ENCODE measurements around the gene LMX1B. TPM values are rescaled to one million over a fixed set of nuclear protein-coding genes. Genes with fewer than 3 reads are reported as not detected.

The LMX1B gene
- total RNA-seq, 1 experiment from 2014 or later, result not detected

DNA sequence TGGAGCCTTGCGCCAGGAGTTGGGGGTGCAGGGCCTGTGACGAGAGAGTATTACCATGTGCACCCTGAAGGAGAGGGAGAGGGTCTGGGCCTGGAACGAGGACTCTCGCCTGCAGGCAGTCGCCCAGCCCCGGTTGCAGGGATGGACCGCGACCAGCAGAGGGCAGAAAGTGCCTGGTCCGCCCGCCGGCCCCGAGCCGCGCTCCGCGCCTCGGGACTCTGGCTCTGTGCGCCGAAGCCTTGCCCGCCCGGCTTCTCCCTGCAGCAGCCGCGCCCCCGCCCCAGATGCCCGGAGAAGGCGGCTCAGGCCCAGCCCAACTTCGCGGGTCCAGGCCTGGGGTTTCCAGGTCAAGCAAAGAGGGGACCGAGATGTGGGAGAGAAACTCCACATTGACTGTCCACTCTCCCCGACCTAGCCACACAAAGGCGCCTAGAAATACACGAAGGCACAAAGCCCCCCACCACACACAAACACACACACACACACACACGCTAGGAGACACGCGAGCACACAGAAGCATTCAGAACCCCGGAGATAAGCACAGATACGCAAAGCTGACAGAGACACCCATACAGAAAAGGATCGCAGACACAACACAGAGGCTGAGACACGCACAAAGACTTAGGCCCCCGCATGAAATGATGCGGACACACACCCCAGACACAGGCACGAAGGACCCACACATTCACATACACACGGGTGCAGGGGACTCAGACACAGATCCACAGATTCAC lies 2.0 kb upstream of the LMX1B start:
- Mint-ChIP-seq H3K9me3 (ENCODE audit: low read depth, unreplicated experiment) (no peaks in the 10 kb centered on the region), H3K4me3 (ENCODE audit: low read depth, unreplicated experiment) (no peak overlapping the region), H3K36me3 (ENCODE audit: insufficient read depth, unreplicated experiment) (peaks cover 12% of the 10 kb centered on the region), H3K4me1 (ENCODE audit: low read depth, unreplicated experiment) (peaks cover 8% of the 10 kb centered on the region), H3K27ac (ENCODE audit: unreplicated experiment) (no peak overlapping the region), H3K27me3 (ENCODE audit: unreplicated experiment) (peaks cover 52% of the 10 kb centered on the region)
- intact Hi-C loops (cut with micrococcal nuclease; ENCODE audit: unreplicated experiment), result loop anchor here (2.0 to 5.0 kb wide), 2 partner anchors 76 to 169 kb away; no protein-coding TSS in a partner anchor
- BruUV-seq (replicated peaks), result no TSS peak
- CTCF ChIA-PET, result interaction anchor here (0.7 to 1.2 kb wide), 2 partner anchors 79 kb away, joined by 3 read pairs; no protein-coding TSS in a partner anchor
- DNase-seq, result peak; percentile 81
- TF ChIP-seq, protein P1, sequence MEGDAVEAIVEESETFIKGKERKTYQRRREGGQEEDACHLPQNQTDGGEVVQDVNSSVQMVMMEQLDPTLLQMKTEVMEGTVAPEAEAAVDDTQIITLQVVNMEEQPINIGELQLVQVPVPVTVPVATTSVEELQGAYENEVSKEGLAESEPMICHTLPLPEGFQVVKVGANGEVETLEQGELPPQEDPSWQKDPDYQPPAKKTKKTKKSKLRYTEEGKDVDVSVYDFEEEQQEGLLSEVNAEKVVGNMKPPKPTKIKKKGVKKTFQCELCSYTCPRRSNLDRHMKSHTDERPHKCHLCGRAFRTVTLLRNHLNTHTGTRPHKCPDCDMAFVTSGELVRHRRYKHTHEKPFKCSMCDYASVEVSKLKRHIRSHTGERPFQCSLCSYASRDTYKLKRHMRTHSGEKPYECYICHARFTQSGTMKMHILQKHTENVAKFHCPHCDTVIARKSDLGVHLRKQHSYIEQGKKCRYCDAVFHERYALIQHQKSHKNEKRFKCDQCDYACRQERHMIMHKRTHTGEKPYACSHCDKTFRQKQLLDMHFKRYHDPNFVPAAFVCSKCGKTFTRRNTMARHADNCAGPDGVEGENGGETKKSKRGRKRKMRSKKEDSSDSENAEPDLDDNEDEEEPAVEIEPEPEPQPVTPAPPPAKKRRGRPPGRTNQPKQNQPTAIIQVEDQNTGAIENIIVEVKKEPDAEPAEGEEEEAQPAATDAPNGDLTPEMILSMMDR (IDR thresholded peaks at IDR 0.05; ENCODE audit: unreplicated experiment), result peak; percentile 73

DNA sequence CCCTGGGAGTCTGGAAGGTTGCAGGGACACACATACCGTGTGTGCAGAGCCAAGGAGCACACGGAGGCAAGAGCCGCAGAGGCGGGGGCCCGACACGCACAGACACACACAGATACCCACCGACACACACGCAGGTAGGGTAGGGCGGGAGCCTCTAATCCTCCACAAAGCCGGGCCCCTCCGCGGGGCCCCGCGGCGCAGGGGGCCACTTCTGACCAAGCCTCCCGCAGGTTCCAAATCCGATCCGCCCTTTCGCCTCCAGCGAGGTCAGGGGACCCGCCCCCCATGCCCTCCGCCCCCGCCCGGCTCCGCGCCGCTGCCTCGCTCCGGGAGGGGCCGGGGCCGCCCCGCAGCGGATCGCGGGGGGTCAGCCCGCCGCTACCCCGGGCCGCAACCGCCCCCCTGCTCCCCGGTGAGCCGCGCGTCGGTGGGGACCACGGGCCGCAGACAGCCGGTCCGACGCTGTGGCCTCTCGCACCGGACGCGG lies 1.4 kb upstream of the LMX1B start:
- no peak for DNase-seq
- no peak overlapping the region for H3K27ac Mint-ChIP-seq (ENCODE audit: unreplicated experiment)
- peaks cover 12% of the 10 kb centered on the region for H3K36me3 Mint-ChIP-seq (ENCODE audit: insufficient read depth, unreplicated experiment)
- no peaks in the 10 kb centered on the region for H3K9me3 Mint-ChIP-seq (ENCODE audit: low read depth, unreplicated experiment)
- TF ChIP-seq, protein P1 (IDR thresholded peaks at IDR 0.05; ENCODE audit: unreplicated experiment), result no peak
- no TSS peak for BruUV-seq (replicated peaks)
- H3K4me1 Mint-ChIP-seq (ENCODE audit: low read depth, unreplicated experiment), result peaks cover 8% of the 10 kb centered on the region
- CTCF ChIA-PET, result interaction anchor here (1.2 kb wide), 1 partner anchor 78 kb away, joined by 3 read pairs; no protein-coding TSS in a partner anchor
- H3K4me3 Mint-ChIP-seq (ENCODE audit: low read depth, unreplicated experiment), result peak overlapping the region; percentile 47
- peaks cover 58% of the 10 kb centered on the region for H3K27me3 Mint-ChIP-seq (ENCODE audit: unreplicated experiment)
- intact Hi-C loops (cut with micrococcal nuclease; ENCODE audit: unreplicated experiment), result loop anchor here (5.0 kb wide), 1 partner anchor 75 kb away; no protein-coding TSS in a partner anchor

DNA sequence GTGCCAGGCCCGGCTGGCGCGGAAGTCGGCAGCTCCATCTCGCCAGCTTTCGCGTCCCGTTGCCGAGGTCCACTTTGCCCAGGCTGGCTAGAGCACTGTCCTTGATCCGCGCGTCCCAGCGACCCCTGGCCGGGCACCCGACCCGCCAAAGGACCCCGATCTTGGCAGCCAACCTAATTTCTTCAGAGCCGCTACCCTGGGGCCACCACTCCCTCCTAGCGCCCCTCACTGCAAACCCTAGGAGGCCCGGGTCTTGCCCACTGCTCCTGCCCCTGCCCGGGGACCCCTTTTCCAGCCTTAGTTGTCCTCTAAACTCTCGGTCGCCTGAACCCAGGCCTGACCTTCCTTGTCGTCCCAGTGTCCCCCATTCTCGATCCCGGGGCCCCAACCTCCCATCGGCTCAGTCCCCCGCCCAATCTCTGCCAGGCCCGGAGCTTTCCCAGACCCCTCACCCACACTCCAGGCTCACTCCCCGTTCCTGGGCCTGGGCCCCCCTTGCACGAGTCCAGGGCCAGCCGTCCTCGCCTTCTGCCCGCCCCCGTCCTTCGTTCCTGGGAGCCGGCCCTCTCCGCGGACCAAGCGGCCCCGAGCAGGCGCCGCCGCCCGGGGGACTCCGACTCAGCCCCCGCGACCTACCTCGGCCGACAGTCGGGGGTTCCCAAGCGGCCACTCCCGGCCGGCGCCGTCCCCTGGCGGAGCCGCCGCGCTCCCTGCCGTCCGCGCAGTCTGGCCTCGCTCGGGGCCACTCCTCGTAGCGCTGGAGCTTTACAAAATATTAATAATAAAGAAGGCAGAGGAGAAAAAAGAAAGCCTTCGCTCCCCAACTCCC lies 701 bp upstream of the LMX1B start:
- peak overlapping the region; percentile 47 for H3K4me3 Mint-ChIP-seq (ENCODE audit: low read depth, unreplicated experiment)
- H3K27me3 Mint-ChIP-seq (ENCODE audit: unreplicated experiment), result peaks cover 62% of the 10 kb centered on the region

GRCh38 chr9:126614088-126614454 lies 343 bp downstream of the LMX1B start:
- DNase-seq, result peak; percentile 16
- BruUV-seq (replicated peaks), result no TSS peak
- H3K27me3 Mint-ChIP-seq (ENCODE audit: unreplicated experiment), result peaks cover 61% of the 10 kb centered on the region
- peaks cover 8% of the 10 kb centered on the region for H3K4me1 Mint-ChIP-seq (ENCODE audit: low read depth, unreplicated experiment)
- TF ChIP-seq, protein P1 (IDR thresholded peaks at IDR 0.05; ENCODE audit: unreplicated experiment), result no peak
- peak overlapping the region; percentile 47 for H3K4me3 Mint-ChIP-seq (ENCODE audit: low read depth, unreplicated experiment)
- H3K36me3 Mint-ChIP-seq (ENCODE audit: insufficient read depth, unreplicated experiment), result peaks cover 12% of the 10 kb centered on the region
- intact Hi-C loops (cut with micrococcal nuclease; ENCODE audit: unreplicated experiment), result loop anchor here (5.0 kb wide), 1 partner anchor 73 kb away; no protein-coding TSS in a partner anchor
- CTCF ChIA-PET, result interaction anchor here (0.7 kb wide), 1 partner anchor 24 kb away, joined by 3 read pairs; no protein-coding TSS in a partner anchor
- H3K9me3 Mint-ChIP-seq (ENCODE audit: low read depth, unreplicated experiment), result no peaks in the 10 kb centered on the region
- no peak overlapping the region for H3K27ac Mint-ChIP-seq (ENCODE audit: unreplicated experiment)

More for the DNA sequence above, 701 bp upstream of the LMX1B start:
- Mint-ChIP-seq H3K36me3 (ENCODE audit: insufficient read depth, unreplicated experiment) (peaks cover 12% of the 10 kb centered on the region), H3K27ac (ENCODE audit: unreplicated experiment) (no peak overlapping the region), H3K4me1 (ENCODE audit: low read depth, unreplicated experiment) (peaks cover 8% of the 10 kb centered on the region), H3K9me3 (ENCODE audit: low read depth, unreplicated experiment) (no peaks in the 10 kb centered on the region)
- BruUV-seq (replicated peaks), result no TSS peak
- intact Hi-C loops (cut with micrococcal nuclease; ENCODE audit: unreplicated experiment), result loop anchor here (5.0 kb wide), 1 partner anchor 74 kb away; no protein-coding TSS in a partner anchor
- CTCF ChIA-PET, result interaction anchor here (1.2 kb wide), 1 partner anchor 77 kb away, joined by 3 read pairs; no protein-coding TSS in a partner anchor
- no peak for DNase-seq
- TF ChIP-seq, protein P1 (IDR thresholded peaks at IDR 0.05; ENCODE audit: unreplicated experiment), result no peak

All from Calu3 (cell line).